A549 (cell line): ENCODE results near the gene SYT1.

ENCODE experiments used
- ESRRA ChIP-seq: fragments of 150-350 bp; IDR thresholded peaks from 2 replicates; pipeline ENCODE4 v1.6.1; 2014; ENCODE audit warnings: mild to moderate bottlenecking, low read length, borderline replicate concordance
- MYC ChIP-seq: IDR thresholded peaks from 2 replicates; pipeline ENCODE4 v1.6.1; 2012; ENCODE audit warnings: mild to moderate bottlenecking, inconsistent platforms, low read length, improper control_type of control experiment, borderline replicate concordance
- PHF8 ChIP-seq: fragments of 200-600 bp; sonication (generic); IDR thresholded peaks from 2 replicates; pipeline ENCODE4 v1.6.1; 2016; ENCODE audit warnings: low read depth, mild to moderate bottlenecking, antibody characterized with exemption, moderate library complexity, borderline replicate concordance
- POLR2A ChIP-seq: IDR thresholded peaks from 2 replicates; pipeline ENCODE4 v1.6.1; 2012; ENCODE audit warnings: mild to moderate bottlenecking, low read length
- RAD21 ChIP-seq, 2 experiments: fragments of >200 bp in 1 of 2; sonication (Bioruptor Twin) in 1 of 2; formaldehyde crosslinking in 1 of 2; IDR thresholded peaks in 1 of 2; conservative IDR thresholded peaks in 1 of 2; 2 replicates in 1 of 2; 3 replicates in 1 of 2; pipeline ENCODE4 v1.6.1; 2012 to 2018; ENCODE audit warnings: inconsistent platforms in 1 of 2
- RCOR1 ChIP-seq: fragments of 150-350 bp; IDR thresholded peaks from 2 replicates; pipeline ENCODE4 v1.6.1; 2014; ENCODE audit warnings: antibody characterized with exemption, low read length, low read depth
- SMC3 ChIP-seq: fragments of >200 bp; sonication (Bioruptor Twin); formaldehyde crosslinking; IDR thresholded peaks from 3 replicates; pipeline ENCODE4 v1.6.1; 2018; ENCODE audit warnings: inconsistent platforms
- TF ChIP-seq, protein P1 (sequence below): fragments of >200 bp; sonication (Bioruptor Twin); formaldehyde crosslinking; IDR thresholded peaks from 3 replicates; pipeline ENCODE4 v1.5.1; 2016

DNA sequence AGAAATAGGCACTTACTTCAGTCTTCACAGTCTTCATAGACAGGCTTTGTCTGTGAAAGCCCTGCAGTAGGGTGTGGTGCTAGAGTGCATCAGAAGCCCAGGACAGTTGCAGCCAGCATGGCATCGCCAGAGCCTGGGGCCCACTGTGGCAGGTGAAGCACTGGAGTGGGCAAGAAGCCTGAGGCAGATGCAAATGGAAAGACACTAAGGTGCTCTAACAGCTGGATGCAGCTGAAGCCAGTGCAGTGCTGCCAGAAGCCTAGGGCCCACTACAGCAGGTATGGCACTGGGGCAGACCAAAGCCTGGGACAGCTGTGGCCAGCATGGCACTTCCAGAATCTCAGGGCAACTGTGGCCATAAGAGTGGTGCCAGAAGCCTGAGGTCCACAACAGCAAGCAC lies 358.6 kb downstream of the SYT1 start:
- TF ChIP-seq ESRRA = no peak
- TF ChIP-seq, protein P1, sequence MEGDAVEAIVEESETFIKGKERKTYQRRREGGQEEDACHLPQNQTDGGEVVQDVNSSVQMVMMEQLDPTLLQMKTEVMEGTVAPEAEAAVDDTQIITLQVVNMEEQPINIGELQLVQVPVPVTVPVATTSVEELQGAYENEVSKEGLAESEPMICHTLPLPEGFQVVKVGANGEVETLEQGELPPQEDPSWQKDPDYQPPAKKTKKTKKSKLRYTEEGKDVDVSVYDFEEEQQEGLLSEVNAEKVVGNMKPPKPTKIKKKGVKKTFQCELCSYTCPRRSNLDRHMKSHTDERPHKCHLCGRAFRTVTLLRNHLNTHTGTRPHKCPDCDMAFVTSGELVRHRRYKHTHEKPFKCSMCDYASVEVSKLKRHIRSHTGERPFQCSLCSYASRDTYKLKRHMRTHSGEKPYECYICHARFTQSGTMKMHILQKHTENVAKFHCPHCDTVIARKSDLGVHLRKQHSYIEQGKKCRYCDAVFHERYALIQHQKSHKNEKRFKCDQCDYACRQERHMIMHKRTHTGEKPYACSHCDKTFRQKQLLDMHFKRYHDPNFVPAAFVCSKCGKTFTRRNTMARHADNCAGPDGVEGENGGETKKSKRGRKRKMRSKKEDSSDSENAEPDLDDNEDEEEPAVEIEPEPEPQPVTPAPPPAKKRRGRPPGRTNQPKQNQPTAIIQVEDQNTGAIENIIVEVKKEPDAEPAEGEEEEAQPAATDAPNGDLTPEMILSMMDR = no peak
- TF ChIP-seq POLR2A = no peak
- TF ChIP-seq RAD21 (conservative IDR thresholded peaks at IDR 0.05 in 1 of 2, IDR thresholded peaks at IDR 0.05 in 1 of 2) = no peak
- no peak for TF ChIP-seq SMC3
- TF ChIP-seq MYC = no peak
- no peak for TF ChIP-seq RCOR1
- no peak for TF ChIP-seq PHF8
